Measurements from ENCODE around the gene ADAMTSL4. TPM values are rescaled to one million over a fixed set of nuclear protein-coding genes. Genes with fewer than 3 reads are reported as not detected.

The ADAMTSL4 gene
- total and polyA plus RNA-seq, 9 of the 15 experiments (the other 6 are each of a cell fraction or from before 2014, with no cell fraction given): 12.7 to 212 (median 35.6) TPM

DNA sequence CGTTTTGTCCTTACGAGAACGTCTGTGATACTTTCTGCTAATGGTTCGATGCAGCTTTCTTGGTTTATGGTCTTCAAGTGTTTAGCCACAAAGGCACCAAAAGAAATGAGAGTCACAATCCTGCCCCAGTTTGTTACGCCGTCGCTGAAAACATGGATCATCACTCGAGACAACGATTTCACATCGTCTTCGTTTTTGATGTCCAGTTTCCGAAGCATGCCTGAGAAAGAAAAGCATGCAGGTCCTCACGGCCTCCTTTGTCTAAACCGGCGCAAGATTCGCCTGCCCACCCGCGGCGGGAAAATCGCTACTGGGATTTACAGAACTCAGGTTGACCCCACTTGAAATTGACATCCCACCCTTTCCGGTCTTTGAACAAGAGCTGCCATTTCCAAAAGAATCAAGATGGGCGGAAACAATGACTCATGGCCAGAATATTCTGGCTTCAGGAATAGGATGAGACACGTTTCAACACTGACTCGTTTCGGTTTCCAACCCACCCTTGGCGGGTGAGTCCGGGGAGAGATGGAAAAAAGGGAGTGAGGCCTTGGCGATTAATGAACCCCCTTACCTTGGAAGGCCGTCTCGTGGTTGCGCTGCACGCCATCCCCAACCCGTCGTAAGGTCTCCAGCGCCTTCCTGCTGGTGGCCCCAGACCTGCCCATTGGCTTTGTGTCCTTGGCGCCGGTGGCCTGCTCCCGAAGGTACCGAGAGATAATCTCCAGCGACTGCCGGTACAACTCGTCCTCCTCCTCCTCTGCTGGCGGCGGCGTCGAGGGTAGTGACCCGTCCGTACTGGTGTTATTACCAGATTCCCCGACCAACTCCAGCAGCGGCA is 29.3 kb downstream of the ADAMTSL4 start:
- ATAC-seq (peak; percentile 25), FAIRE-seq (peak; percentile 59), DNase-seq (ENCODE audit: extremely low read depth in 1 of 4, low spot score in 3 of 4) (peak in 3 of 4 experiments; percentile 24 to 75 (median 30))
- TSS peak; percentile 34 for BruUV-seq (replicated peaks)
- Histone ChIP-seq H3K4me2 (ENCODE audit: insufficient read depth, low read length) (peak overlapping the region; percentile 97), H3K27me3 (ENCODE audit: control insufficient read depth in 2 of 2, insufficient read depth in 2 of 2, low read length in 2 of 2) (no peaks in the 10 kb centered on the region), H3K4me3 (peak overlapping the region; percentile 98), H4K20me1 (replicated peaks; ENCODE audit: control insufficient read depth, insufficient read depth, low read length) (peaks cover 46% of the 10 kb centered on the region), H2AFZ (ENCODE audit: low read depth, low read length) (no peak overlapping the region), H3K27ac (ENCODE audit: extremely low read depth, low read depth, low read length) (peak overlapping the region; percentile 87), H3K4me1 (replicated peaks in 1 of 2; ENCODE audit: control insufficient read depth in 2 of 2, insufficient read depth in 2 of 2, low read length in 2 of 2) (peaks cover 10 to 19% of the 10 kb centered on the region in 2 experiments; a peak in 4 of 5 replicates), H3K79me2 (ENCODE audit: control insufficient read depth, insufficient read depth, low read length) (peaks cover 66% of the 10 kb centered on the region), H3K36me3 (ENCODE audit: control insufficient read depth, insufficient read depth, low read length) (peaks cover 54% of the 10 kb centered on the region), H3K9ac (ENCODE audit: insufficient read depth in 1 of 2, low read depth in 2 of 2, low read length in 2 of 2) (peak overlapping the region; percentile 97 to 100), H3K9me3 (replicated peaks; ENCODE audit: control insufficient read depth, insufficient read depth, low read depth, low read length) (no peaks in the 10 kb centered on the region), H3K9me1 (ENCODE audit: control insufficient read depth, insufficient read depth, low read length) (no peaks in the 10 kb centered on the region)
- in situ Hi-C loops (cut with MboI): no loop called here
- CTCF ChIA-PET (ENCODE audit: low intra/inter-chr PET ratio): no interaction called here
- intact Hi-C loops (cut with micrococcal nuclease): loop anchor here (2.0 to 5.0 kb wide), 2 partner anchors 40 to 234 kb away; no protein-coding TSS in a partner anchor
- under 1% methylated on average over 50 of the region's 50 CpGs for WGBS (ENCODE audit: insufficient coverage, low coverage, missing lambda C conversion rate)
- POLR2A ChIA-PET: interaction anchor here (0.6 to 11.0 kb wide), 25 partner anchors 8 to 428 kb away, joined by 3 to 148 read pairs (median 4); partner anchors contain the start of genes ENSA, FALEC, GOLPH3L and MINDY1
- TF ChIP-seq, protein P1, sequence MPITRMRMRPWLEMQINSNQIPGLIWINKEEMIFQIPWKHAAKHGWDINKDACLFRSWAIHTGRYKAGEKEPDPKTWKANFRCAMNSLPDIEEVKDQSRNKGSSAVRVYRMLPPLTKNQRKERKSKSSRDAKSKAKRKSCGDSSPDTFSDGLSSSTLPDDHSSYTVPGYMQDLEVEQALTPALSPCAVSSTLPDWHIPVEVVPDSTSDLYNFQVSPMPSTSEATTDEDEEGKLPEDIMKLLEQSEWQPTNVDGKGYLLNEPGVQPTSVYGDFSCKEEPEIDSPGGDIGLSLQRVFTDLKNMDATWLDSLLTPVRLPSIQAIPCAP (CRISPR knock-in tag; IDR thresholded peaks at IDR 0.05; ENCODE audit: borderline replicate concordance): no peak
- TF ChIP-seq MEF2D (tag; conservative IDR thresholded peaks at IDR 0.05; ENCODE audit: low read depth): no peak
- TF ChIP-seq FOXP1 (CRISPR knock-in tag; IDR thresholded peaks at IDR 0.05): 0 out of 2 replicates have a peak, but pooled peaks have one; percentile 7
- TF ChIP-seq, protein P2, sequence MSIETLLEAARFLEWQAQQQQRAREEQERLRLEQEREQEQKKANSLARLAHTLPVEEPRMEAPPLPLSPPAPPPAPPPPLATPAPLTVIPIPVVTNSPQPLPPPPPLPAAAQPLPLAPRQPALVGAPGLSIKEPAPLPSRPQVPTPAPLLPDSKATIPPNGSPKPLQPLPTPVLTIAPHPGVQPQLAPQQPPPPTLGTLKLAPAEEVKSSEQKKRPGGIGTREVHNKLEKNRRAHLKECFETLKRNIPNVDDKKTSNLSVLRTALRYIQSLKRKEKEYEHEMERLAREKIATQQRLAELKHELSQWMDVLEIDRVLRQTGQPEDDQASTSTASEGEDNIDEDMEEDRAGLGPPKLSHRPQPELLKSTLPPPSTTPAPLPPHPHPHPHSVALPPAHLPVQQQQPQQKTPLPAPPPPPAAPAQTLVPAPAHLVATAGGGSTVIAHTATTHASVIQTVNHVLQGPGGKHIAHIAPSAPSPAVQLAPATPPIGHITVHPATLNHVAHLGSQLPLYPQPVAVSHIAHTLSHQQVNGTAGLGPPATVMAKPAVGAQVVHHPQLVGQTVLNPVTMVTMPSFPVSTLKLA (conservative IDR thresholded peaks at IDR 0.05): peak in 1 of 2 experiments; percentile 43; a peak in 1 of 4 replicates
- 0 out of 4 replicates have a peak, but pooled peaks of 1 of the 2 experiments have one; percentile 15 for TF ChIP-seq TEAD1 (CRISPR knock-in tag; IDR thresholded peaks at IDR 0.05)
- peak; percentile 20 for TF ChIP-seq CHD1 (IDR thresholded peaks at IDR 0.05; ENCODE audit: low read length)
- TF ChIP-seq PHB (CRISPR knock-in tag; IDR thresholded peaks at IDR 0.05): no peak
- TF ChIP-seq, protein P3, sequence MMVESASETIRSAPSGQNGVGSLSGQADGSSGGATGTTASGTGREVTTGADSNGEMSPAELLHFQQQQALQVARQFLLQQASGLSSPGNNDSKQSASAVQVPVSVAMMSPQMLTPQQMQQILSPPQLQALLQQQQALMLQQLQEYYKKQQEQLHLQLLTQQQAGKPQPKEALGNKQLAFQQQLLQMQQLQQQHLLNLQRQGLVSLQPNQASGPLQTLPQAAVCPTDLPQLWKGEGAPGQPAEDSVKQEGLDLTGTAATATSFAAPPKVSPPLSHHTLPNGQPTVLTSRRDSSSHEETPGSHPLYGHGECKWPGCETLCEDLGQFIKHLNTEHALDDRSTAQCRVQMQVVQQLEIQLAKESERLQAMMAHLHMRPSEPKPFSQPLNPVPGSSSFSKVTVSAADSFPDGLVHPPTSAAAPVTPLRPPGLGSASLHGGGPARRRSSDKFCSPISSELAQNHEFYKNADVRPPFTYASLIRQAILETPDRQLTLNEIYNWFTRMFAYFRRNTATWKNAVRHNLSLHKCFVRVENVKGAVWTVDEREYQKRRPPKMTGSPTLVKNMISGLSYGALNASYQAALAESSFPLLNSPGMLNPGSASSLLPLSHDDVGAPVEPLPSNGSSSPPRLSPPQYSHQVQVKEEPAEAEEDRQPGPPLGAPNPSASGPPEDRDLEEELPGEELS (CRISPR knock-in tag; IDR thresholded peaks at IDR 0.05; ENCODE audit: borderline replicate concordance): peak; percentile 64; the same call in 1 of the 2 replicates
- no peak for TF ChIP-seq KDM5B (IDR thresholded peaks at IDR 0.05; ENCODE audit: insufficient replicate concordance, low read depth, low read length)
- no peak for TF ChIP-seq BCL6 (CRISPR knock-in tag; IDR thresholded peaks at IDR 0.05)
- TF ChIP-seq ZNF232 (CRISPR knock-in tag; IDR thresholded peaks at IDR 0.05): peak; percentile 67; the same call in 1 of the 2 replicates
- TF ChIP-seq ZNF384 (IDR thresholded peaks at IDR 0.05; ENCODE audit: low read depth, low read length): no peak
- TF ChIP-seq SIN3A (IDR thresholded peaks at IDR 0.05; ENCODE audit: borderline replicate concordance in 2 of 2, control insufficient read depth in 1 of 2, low read depth in 2 of 2, low read length in 2 of 2): peak in 1 of 2 experiments; percentile 11; a peak in 2 of 4 replicates
- TF ChIP-seq ARHGAP35 (IDR thresholded peaks at IDR 0.05; ENCODE audit: partially characterized antibody): no peak

Measured in K562 (cell line).